ENCODE results near the gene ZMIZ1. TPM values are rescaled to one million over a fixed set of nuclear protein-coding genes. Genes with fewer than 3 reads are reported as not detected.

Gene ZMIZ1
- total and polyA plus RNA-seq, 5 donors, result 38.0 to 83.1 (median 71.1) TPM

DNA sequence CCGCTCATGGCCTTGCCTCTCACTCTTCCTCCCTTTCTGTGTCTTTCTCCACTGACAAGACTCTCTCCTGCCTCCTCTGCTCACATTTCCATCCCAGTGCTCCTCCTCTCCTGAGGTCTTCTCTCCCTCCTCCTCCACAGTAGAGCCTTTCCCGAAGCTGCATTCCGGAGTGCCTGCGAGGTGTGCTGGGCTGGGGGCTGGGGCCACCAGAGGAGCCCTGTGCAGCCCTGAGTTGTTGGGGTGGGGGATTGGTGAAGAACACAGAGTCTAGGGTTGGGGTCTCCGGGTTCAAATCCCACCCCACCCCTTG lies 76.4 kb downstream of the ZMIZ1 start:
- intact Hi-C loops (cut with DNase I), result loop anchor here in 2 of 4 donors (5.0 to 10.0 kb wide), 3 partner anchors 37 to 73 kb away; no protein-coding TSS in a partner anchor
- H3K27me3 ChIP-seq (ENCODE audit: control insufficient read depth, insufficient read depth), result no peaks in the 10 kb centered on the region
- ATAC-seq (no peak), DNase-seq (no peak)
- H3K4me1 ChIP-seq (ENCODE audit: control insufficient read depth, insufficient read depth, low read length), result peaks cover 68% of the 10 kb centered on the region
- no peak overlapping the region for H3K4me3 ChIP-seq (ENCODE audit: low read length)
- no peaks in the 10 kb centered on the region for H3K9me3 ChIP-seq (ENCODE audit: control insufficient read depth, low read length)
- peak overlapping the region; percentile 66 for H3K27ac ChIP-seq (ENCODE audit: low read length)
- WGBS, result 66% methylated on average over 5 of the region's 5 CpGs

DNA sequence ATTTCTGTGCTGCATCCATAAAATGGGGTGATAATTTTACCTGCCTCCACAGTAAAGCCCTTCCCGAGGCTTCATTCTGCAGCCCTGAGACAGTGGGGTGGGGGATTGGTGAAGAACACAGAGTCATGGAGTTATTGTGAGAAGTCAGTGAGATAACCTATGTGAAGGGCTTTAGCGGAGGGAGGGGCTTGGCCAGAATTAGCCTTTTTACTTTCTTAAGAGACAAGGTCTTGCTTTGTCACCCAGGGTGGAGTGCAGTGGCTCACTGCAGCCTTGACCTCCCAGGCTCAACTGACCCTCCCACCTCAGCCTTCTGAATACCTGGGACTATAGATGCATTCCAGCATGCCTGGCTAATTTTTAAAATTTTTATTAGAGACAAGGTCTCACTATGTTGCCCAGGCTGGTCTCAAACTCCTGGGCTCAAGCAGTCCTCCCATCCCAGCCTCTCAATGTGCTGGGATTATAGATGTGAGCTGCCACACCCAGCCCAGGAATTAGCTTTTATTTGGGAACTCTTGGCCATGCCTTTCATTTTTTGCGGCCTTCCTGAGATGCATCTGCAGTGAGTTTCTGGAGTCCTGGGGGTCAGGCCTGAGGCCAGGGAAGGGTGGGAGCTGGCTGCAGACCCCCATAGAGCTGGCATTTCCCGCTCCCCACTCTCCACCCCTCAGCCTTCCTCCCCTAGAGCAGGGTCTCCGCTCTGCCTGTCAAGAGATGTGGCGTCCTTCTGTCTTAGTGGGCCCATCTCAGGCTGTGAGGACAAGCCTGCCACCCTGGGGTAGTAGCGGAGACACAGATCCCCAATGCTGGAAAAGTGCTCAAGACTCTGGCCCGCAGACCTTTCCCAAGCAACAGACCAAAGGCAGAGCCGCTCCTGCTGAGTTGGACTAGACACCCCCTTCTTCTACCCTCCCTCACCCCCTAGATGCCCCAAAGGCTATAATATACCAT lies 77.0 kb downstream of the ZMIZ1 start:
- peak overlapping the region; percentile 97 for H3K27ac ChIP-seq (ENCODE audit: low read length)
- 86% methylated on average over 9 of the region's 9 CpGs for WGBS
- ATAC-seq (no peak), DNase-seq (no peak)
- intact Hi-C loops (cut with DNase I), result loop anchor here in 2 of 4 donors (5.0 to 10.0 kb wide), 3 partner anchors 37 to 73 kb away; no protein-coding TSS in a partner anchor
- H3K4me3 ChIP-seq (ENCODE audit: low read length), result no peak overlapping the region
- H3K9me3 ChIP-seq (ENCODE audit: control insufficient read depth, low read length), result no peaks in the 10 kb centered on the region
- H3K27me3 ChIP-seq (ENCODE audit: control insufficient read depth, insufficient read depth), result no peaks in the 10 kb centered on the region
- peaks cover 71% of the 10 kb centered on the region for H3K4me1 ChIP-seq (ENCODE audit: control insufficient read depth, insufficient read depth, low read length)

DNA sequence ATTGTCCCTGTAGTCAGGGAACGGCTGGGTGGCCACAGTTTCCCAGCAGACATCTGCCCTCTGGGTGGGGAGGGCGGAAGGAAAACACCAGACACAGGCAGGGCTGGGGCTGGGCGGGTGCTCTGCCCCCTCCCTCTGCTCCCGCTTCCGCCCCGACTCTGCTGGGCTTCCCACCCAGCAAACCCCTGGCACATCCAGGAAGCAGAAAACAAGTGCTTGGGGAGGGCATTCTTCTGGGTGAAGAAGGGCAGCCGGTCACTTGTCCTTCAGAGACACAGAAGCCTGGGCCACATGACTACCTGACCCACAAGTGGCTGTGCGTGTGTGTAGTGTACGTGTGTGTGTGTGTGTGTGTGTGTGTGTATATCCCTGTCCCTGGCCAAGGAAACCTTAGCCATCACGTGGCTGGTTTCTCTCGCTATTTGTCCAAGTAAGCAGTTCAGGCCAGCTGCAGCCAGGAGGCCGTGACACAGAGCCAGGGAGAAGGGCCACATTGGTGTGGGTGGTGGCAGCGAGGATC lies 77.9 kb downstream of the ZMIZ1 start:
- ATAC-seq, result peak; percentile 37 to 47
- intact Hi-C loops (cut with DNase I), result loop anchor here in 2 of 4 donors (5.0 to 10.0 kb wide), 3 partner anchors 36 to 74 kb away; no protein-coding TSS in a partner anchor
- peaks cover 71% of the 10 kb centered on the region for H3K4me1 ChIP-seq (ENCODE audit: control insufficient read depth, insufficient read depth, low read length)
- peak overlapping the region; percentile 97 for H3K27ac ChIP-seq (ENCODE audit: low read length)
- no peaks in the 10 kb centered on the region for H3K27me3 ChIP-seq (ENCODE audit: control insufficient read depth, insufficient read depth)
- no peaks in the 10 kb centered on the region for H3K9me3 ChIP-seq (ENCODE audit: control insufficient read depth, low read length)
- no peak overlapping the region for H3K4me3 ChIP-seq (ENCODE audit: low read length)
- DNase-seq, result peak; percentile 76 to 90 (median 89)
- 11% methylated on average over 13 of the region's 13 CpGs for WGBS

- H3K4me1 ChIP-seq (ENCODE audit: control insufficient read depth, insufficient read depth, low read length), result peaks cover 69% of the 10 kb centered on the region
These were observed 78.5 kb downstream of the ZMIZ1 start for GRCh38 chr10:79147306-79147705.

GRCh38 chr10:79147796-79148451 lies 79.2 kb downstream of the ZMIZ1 start:
- Histone ChIP-seq H3K9me3 (ENCODE audit: control insufficient read depth, low read length) (no peaks in the 10 kb centered on the region), H3K4me3 (ENCODE audit: low read length) (no peak overlapping the region), H3K27ac (ENCODE audit: low read length) (peak overlapping the region; percentile 97), H3K27me3 (ENCODE audit: control insufficient read depth, insufficient read depth) (no peaks in the 10 kb centered on the region), H3K4me1 (ENCODE audit: control insufficient read depth, insufficient read depth, low read length) (peaks cover 67% of the 10 kb centered on the region)
- ATAC-seq, result no peak
- 45% methylated on average over 7 of the region's 7 CpGs for WGBS
- DNase-seq, result peak in 1 of 3 donors; percentile 69
- intact Hi-C loops (cut with DNase I), result loop anchor here in 2 of 4 donors (5.0 to 10.0 kb wide), 3 partner anchors 34 to 76 kb away; no protein-coding TSS in a partner anchor

More at GRCh38 chr10:79147306-79147705, 78.5 kb downstream of the ZMIZ1 start:
- Histone ChIP-seq H3K4me3 (ENCODE audit: low read length) (no peak overlapping the region), H3K27me3 (ENCODE audit: control insufficient read depth, insufficient read depth) (no peaks in the 10 kb centered on the region), H3K9me3 (ENCODE audit: control insufficient read depth, low read length) (no peaks in the 10 kb centered on the region), H3K27ac (ENCODE audit: low read length) (peak overlapping the region; percentile 97)
- 79% methylated on average over 5 of the region's 5 CpGs for WGBS
- ATAC-seq (no peak), DNase-seq (no peak)
- intact Hi-C loops (cut with DNase I), result loop anchor here in 2 of 4 donors (5.0 to 10.0 kb wide), 3 partner anchors 35 to 75 kb away; no protein-coding TSS in a partner anchor

DNA sequence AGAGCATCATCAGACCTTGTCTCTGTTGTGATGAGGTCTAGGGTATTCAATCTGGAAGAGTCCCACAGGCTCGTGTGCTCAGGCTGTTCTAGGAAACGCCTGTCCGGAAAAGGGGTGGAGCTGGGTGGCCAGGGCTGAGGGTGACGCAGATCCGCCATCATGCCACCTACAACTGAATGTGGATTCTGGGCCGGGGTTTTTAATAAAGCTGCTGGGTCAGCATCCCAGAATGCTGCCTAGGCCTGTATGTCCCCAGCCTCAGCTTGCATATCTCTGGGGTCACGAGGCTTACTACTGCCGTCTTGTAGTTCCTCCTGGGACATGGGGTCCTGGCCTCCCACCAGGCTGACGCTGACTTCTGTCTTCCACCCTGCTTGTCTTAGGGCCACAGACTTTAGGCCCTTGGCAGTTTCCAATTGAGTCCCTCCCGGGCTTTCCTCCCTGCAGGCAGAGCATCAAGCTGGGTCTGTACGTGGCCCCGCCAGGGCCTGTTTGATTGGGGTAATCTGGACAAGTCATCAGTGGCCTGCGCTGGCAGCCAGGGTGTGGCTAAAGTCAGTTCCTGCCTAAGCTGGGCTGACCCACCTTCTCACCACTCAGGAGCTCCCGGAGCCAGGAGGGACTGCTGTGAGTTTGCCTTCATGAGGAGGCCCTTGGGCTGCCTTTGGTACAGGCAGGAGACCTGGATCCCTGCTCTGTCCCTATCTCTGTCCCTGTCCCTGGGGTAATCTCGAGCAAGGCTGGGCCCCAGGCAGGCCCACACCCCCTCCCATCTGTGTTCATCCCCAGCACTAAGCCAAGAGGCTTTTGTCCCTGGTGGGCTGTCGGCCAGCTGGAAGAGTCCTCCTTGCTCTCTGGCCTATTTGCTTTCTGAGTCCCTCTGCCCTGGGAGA lies 79.9 kb downstream of the ZMIZ1 start:
- DNase-seq (peak; percentile 83 to 94 (median 91)), ATAC-seq (peak; percentile 57 to 58)
- 21% methylated on average over 16 of the region's 16 CpGs for WGBS
- Histone ChIP-seq H3K9me3 (ENCODE audit: control insufficient read depth, low read length) (no peaks in the 10 kb centered on the region), H3K27me3 (ENCODE audit: control insufficient read depth, insufficient read depth) (no peaks in the 10 kb centered on the region), H3K4me3 (ENCODE audit: low read length) (no peak overlapping the region), H3K4me1 (ENCODE audit: control insufficient read depth, insufficient read depth, low read length) (peaks cover 75% of the 10 kb centered on the region), H3K27ac (ENCODE audit: low read length) (peak overlapping the region; percentile 97)
- intact Hi-C loops (cut with DNase I), result loop anchor here in 2 of 4 donors (5.0 to 10.0 kb wide), 3 partner anchors 34 to 76 kb away; no protein-coding TSS in a partner anchor

DNA sequence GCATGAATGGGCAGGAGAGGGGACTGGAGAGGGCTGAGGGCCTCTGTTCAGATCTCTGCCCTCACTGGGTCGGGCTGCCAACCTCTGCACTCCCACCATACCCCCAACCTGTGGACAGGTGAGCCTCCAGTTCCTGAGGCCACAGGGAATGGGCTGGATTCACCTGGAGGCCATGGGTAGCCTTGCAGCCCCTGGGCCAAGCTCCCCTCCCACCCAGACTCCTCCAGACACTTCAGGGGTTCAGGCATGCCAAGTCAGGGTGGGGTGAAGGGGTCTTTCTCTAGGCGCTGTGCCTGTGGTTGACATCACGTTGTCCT lies 80.5 kb downstream of the ZMIZ1 start:
- no peaks in the 10 kb centered on the region for H3K27me3 ChIP-seq (ENCODE audit: control insufficient read depth, insufficient read depth)
- H3K4me1 ChIP-seq (ENCODE audit: control insufficient read depth, insufficient read depth, low read length), result peaks cover 75% of the 10 kb centered on the region
- peak overlapping the region; percentile 97 for H3K27ac ChIP-seq (ENCODE audit: low read length)
- ATAC-seq, result no peak
- H3K9me3 ChIP-seq (ENCODE audit: control insufficient read depth, low read length), result no peaks in the 10 kb centered on the region
- 37% methylated on average over 3 of the region's 3 CpGs for WGBS
- intact Hi-C loops (cut with DNase I), result loop anchor here in 2 of 4 donors (5.0 to 10.0 kb wide), 3 partner anchors 33 to 77 kb away; no protein-coding TSS in a partner anchor
- no peak for DNase-seq
- no peak overlapping the region for H3K4me3 ChIP-seq (ENCODE audit: low read length)

- DNase-seq, result peak; percentile 94 to 96 (median 95)
- no peaks in the 10 kb centered on the region for H3K9me3 ChIP-seq (ENCODE audit: control insufficient read depth, low read length)
- 21% methylated on average over 27 of the region's 27 CpGs for WGBS
- H3K27me3 ChIP-seq (ENCODE audit: control insufficient read depth, insufficient read depth), result no peaks in the 10 kb centered on the region
- H3K27ac ChIP-seq (ENCODE audit: low read length), result peak overlapping the region; percentile 97
- intact Hi-C loops (cut with DNase I), result loop anchor here (5.0 to 10.0 kb wide), 4 partner anchors 32 to 78 kb away; no protein-coding TSS in a partner anchor
- H3K4me1 ChIP-seq (ENCODE audit: control insufficient read depth, insufficient read depth, low read length), result peaks cover 77% of the 10 kb centered on the region
- ATAC-seq, result peak; percentile 62 to 76
- no peak overlapping the region for H3K4me3 ChIP-seq (ENCODE audit: low read length)
These were observed 81.1 kb downstream of the ZMIZ1 start for GRCh38 chr10:79149662-79150443.

DNA sequence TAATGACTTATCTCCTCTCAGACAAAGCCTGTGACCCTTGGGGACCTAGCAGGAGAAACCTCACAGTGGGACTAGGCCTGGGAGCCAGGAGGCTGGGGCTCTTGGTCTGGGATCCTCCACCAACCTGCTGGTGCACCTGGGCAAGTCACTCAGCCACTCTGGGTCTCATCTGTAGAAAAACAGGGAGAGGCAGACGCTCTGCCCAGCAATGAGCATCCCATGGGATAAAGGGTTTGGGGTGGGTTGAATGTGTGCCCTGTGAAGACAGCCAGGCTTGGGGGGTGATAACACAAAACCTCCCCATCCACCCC lies 81.6 kb downstream of the ZMIZ1 start:
- peak overlapping the region; percentile 97 for H3K27ac ChIP-seq (ENCODE audit: low read length)
- ATAC-seq, result no peak
- DNase-seq, result no peak
- WGBS, result 55% methylated on average over 1 of the region's 1 CpG
- peaks cover 77% of the 10 kb centered on the region for H3K4me1 ChIP-seq (ENCODE audit: control insufficient read depth, insufficient read depth, low read length)
- H3K9me3 ChIP-seq (ENCODE audit: control insufficient read depth, low read length), result no peaks in the 10 kb centered on the region
- no peaks in the 10 kb centered on the region for H3K27me3 ChIP-seq (ENCODE audit: control insufficient read depth, insufficient read depth)
- intact Hi-C loops (cut with DNase I), result loop anchor here in 2 of 4 donors (5.0 to 10.0 kb wide), 2 partner anchors 76 to 78 kb away; no protein-coding TSS in a partner anchor
- H3K4me3 ChIP-seq (ENCODE audit: low read length), result no peak overlapping the region
